Hepatocyte (in vitro differentiated cells): Measurements from ENCODE around the gene PTH2R.

Experiments
- CTCF ChIP-seq: fragments of 200-600 bp; sonication (generic); IDR thresholded peaks from 2 replicates; pipeline ENCODE4 v1.5.1; 2016; ENCODE audit warnings: antibody characterized with exemption, mild to moderate bottlenecking; ENCODE audit not compliant: poor library complexity
- EZH2 ChIP-seq: fragments of 200-600 bp; sonication (generic); IDR thresholded peaks from 2 replicates; pipeline ENCODE4 v1.6.1; 2016; ENCODE audit warnings: antibody characterized with exemption, mild to moderate bottlenecking, borderline replicate concordance
- EZH2phosphoT487 ChIP-seq: fragments of 200-600 bp; sonication (generic); IDR thresholded peaks from one replicate; pipeline ENCODE4 v1.6.1; 2018; ENCODE audit warnings: antibody characterized with exemption, mild to moderate bottlenecking, low read depth, moderate library complexity; ENCODE audit not compliant: unreplicated experiment, severe bottlenecking

DNA sequence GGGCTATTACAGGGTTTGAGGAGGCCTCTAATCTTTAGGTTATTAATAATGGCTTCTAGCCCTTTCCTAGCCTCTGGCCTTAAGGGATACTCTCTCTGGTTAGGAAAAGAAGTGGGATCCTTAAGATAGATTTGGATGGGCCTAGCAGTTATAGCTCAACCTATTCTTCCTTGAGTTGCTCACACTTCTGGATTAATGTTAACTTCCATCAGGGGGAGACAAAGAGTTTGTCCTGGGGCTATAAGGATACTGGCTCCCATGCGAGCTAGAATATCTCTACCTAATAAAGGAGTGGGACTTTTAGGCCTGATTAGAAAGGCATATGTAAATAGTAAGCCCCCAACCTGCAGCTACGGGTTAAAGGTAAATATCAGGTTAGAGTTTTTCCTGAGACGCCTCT, 14.3 kb upstream of the PTH2R start:
- TF ChIP-seq EZH2 = no peak
- TF ChIP-seq CTCF = no peak
- TF ChIP-seq EZH2phosphoT487 = no peak
